CD8-positive, alpha-beta memory T cell (primary cell): Measurements from ENCODE around the gene ARF6. TPM values are rescaled to one million over a fixed set of nuclear protein-coding genes. Genes with fewer than 3 reads are reported as not detected.
A peak's percentile ranks its signal among the peaks of the same experiment; 100 is the strongest.

Experiments used
- CTCF ChIA-PET: fragments of 350-600 bp; sonication (Branson Sonifier 250); formaldehyde crosslinking; loops from one replicate; lab custom pipeline; 2021; ENCODE audit warnings: antibody characterized with exemption; lab: Charles Lee
- POLR2A ChIA-PET: fragments of 350-600 bp; sonication (Branson Sonifier 250); formaldehyde crosslinking; loops from one replicate; lab custom pipeline; 2021; ENCODE audit warnings: antibody characterized with exemption; lab: Charles Lee
- DNase-seq, 5 donors: peaks; one replicate each; pipeline versions ENCODE4 v3.0.0 to v3.0.0-alpha.2; 2020 to 2022; ENCODE audit warnings: mixed read lengths in 1 of 5
- H3K27ac ChIP-seq: one replicate; pipeline ENCODE4 v1.7.0; 2013; ENCODE audit warnings: low read depth, mild to moderate bottlenecking, low read length, moderate library complexity
- H3K27me3 ChIP-seq: 2 replicates; pipeline ENCODE4 v1.7.0; 2013; ENCODE audit warnings: low read length, mild to moderate bottlenecking; ENCODE audit not compliant: insufficient read depth, poor library complexity, severe bottlenecking
- H3K36me3 ChIP-seq: 2 replicates; pipeline ENCODE4 v1.7.0; 2013; ENCODE audit warnings: mild to moderate bottlenecking, low read length, moderate library complexity; ENCODE audit not compliant: insufficient read depth
- H3K4me1 ChIP-seq: 2 replicates; pipeline ENCODE4 v1.7.0; 2013; ENCODE audit warnings: mild to moderate bottlenecking, low read length, moderate library complexity; ENCODE audit not compliant: insufficient read depth
- H3K4me3 ChIP-seq: 2 replicates; pipeline ENCODE4 v1.7.0; 2013; ENCODE audit warnings: mild to moderate bottlenecking, low read length
- H3K9me3 ChIP-seq: 2 replicates; pipeline ENCODE4 v1.7.0; 2013; ENCODE audit warnings: mild to moderate bottlenecking, low read length
- H3K27ac Mint-ChIP-seq, 8 donors: one replicate each; pipeline ENCODE4 v1.8.0; 2020 to 2021; ENCODE audit warnings: mixed read lengths in 8 of 8, mild to moderate bottlenecking in 6 of 8, inconsistent platforms in 3 of 8, moderate library complexity in 3 of 8
- H3K27me3 Mint-ChIP-seq, 2 donors: one replicate each; pipeline ENCODE4 v1.8.0; 2020 to 2021; ENCODE audit warnings: mixed read lengths in 2 of 2, mild to moderate bottlenecking in 1 of 2, moderate library complexity in 1 of 2
- H3K36me3 Mint-ChIP-seq, 3 donors: one replicate each; pipeline ENCODE4 v1.8.0; 2020 to 2021; ENCODE audit warnings: mixed read lengths in 3 of 3, inconsistent platforms in 1 of 3, mild to moderate bottlenecking in 1 of 3
- H3K4me1 Mint-ChIP-seq, 3 donors: one replicate each; pipeline ENCODE4 v1.8.0; 2020 to 2021; ENCODE audit warnings: mixed read lengths in 3 of 3, inconsistent platforms in 1 of 3, mild to moderate bottlenecking in 1 of 3
- H3K4me3 Mint-ChIP-seq, 7 donors: one replicate each; pipeline ENCODE4 v1.8.0; 2020 to 2021; ENCODE audit warnings: mixed read lengths in 7 of 7, mild to moderate bottlenecking in 6 of 7, moderate library complexity in 4 of 7, inconsistent platforms in 2 of 7
- H3K9me3 Mint-ChIP-seq, 5 donors: one replicate each; pipeline ENCODE4 v1.8.0; 2020 to 2022; ENCODE audit warnings: mixed read lengths in 5 of 5, mild to moderate bottlenecking in 3 of 5, moderate library complexity in 2 of 5, inconsistent platforms in 1 of 5
- polyA plus RNA-seq: library from polyadenylated mRNA; unstranded; fragments of 300-500 nt; fragmentation: Illumina TruSeq; gene quantifications from one replicate; pipeline ENCODE4 v1.2.3, GENCODE V29; 2021
- total RNA-seq, 2 experiments: library from RNA; stranded (reverse); gene quantifications; one replicate each; pipeline ENCODE4 v1.2.3, GENCODE V29; 2021

Gene ARF6
- total and polyA plus RNA-seq, 3 experiments from 2014 or later = 168 to 174 (median 168) TPM

DNA sequence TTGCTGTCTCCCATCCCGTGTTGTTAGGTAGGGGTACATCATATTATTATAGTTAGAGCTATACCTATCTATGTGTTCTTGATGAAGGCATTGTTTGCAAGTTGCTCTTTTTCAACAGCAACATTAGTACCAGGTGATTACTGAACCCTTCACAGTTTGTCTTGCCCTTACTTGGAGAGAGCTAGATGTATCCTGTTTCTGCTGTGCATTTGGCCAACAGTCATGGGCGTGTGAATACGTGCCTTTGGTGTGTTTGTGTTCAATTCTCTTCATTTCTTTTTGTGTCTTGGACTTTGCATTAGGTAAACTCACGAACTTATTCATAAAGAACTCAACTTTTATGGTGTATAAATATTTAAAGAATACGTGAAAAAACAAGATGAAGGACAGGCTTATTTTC is 14.3 kb downstream of the ARF6 start:
- Histone ChIP-seq H3K27me3 (no peaks in the 10 kb centered on the region), H3K4me1 (peaks cover 23% of the 10 kb centered on the region), H3K36me3 (no peaks in the 10 kb centered on the region), H3K4me3 (no peak overlapping the region), H3K9me3 (no peaks in the 10 kb centered on the region), H3K27ac (no peak overlapping the region)
- peak overlapping the region in 6 of 8 donors; percentile 46 to 88 (median 58) for H3K27ac Mint-ChIP-seq
- no peaks in the 10 kb centered on the region for H3K9me3 Mint-ChIP-seq
- peak overlapping the region in 3 of 7 donors; percentile 19 to 51 (median 22) for H3K4me3 Mint-ChIP-seq
- DNase-seq = no peak
- H3K36me3 Mint-ChIP-seq = peaks cover 0 to 2% (median under 1%) of the 10 kb centered on the region in 3 donors
- peaks cover 30 to 40% (median 35%) of the 10 kb centered on the region in 3 donors for H3K4me1 Mint-ChIP-seq
- POLR2A ChIA-PET = interaction anchor here (0.8 kb wide), 1 partner anchor 94 kb away, joined by 4 read pairs; no protein-coding TSS in a partner anchor
- no peaks in the 10 kb centered on the region for H3K27me3 Mint-ChIP-seq
- CTCF ChIA-PET = interaction anchor here (1.2 to 1.3 kb wide), 2 partner anchors 42 to 45 kb away, joined by 3 to 4 read pairs; no protein-coding TSS in a partner anchor

DNA sequence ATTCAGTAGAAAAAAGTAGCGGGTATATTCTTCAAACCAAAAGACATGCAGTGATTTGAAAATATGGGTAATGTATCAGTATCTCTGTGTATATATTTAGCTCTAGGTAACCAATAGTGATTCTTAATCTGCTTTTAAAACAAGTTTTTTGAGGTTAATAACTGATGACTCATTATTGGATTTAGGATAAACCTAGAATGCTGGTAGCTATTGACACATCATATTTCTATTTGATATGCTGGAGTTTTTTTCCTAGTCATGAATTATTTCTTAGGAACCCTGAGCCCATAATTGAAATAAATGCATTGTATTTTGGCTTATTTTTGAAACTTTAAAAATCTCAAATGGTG is 15.5 kb downstream of the ARF6 start:
- Mint-ChIP-seq H3K9me3 (no peaks in the 10 kb centered on the region), H3K4me3 (peak overlapping the region in 2 of 7 donors; percentile 26 to 54), H3K4me1 (peaks cover 27 to 37% (median 33%) of the 10 kb centered on the region in 3 donors), H3K27me3 (no peaks in the 10 kb centered on the region), H3K27ac (peak overlapping the region in 4 of 8 donors; percentile 27 to 79 (median 68)), H3K36me3 (no peaks in the 10 kb centered on the region)
- H3K4me1 ChIP-seq = peaks cover 23% of the 10 kb centered on the region
- POLR2A ChIA-PET = no interaction called here
- no peak for DNase-seq
- H3K9me3 ChIP-seq = no peaks in the 10 kb centered on the region
- CTCF ChIA-PET = interaction anchor here (0.9 to 1.3 kb wide), 3 partner anchors 43 to 196 kb away, joined by 3 to 4 read pairs (median 3); no protein-coding TSS in a partner anchor
- no peaks in the 10 kb centered on the region for H3K27me3 ChIP-seq
- no peak overlapping the region for H3K4me3 ChIP-seq
- no peak overlapping the region for H3K27ac ChIP-seq
- H3K36me3 ChIP-seq = no peaks in the 10 kb centered on the region

- DNase-seq = no peak
- Mint-ChIP-seq H3K4me3 (no peak overlapping the region), H3K36me3 (no peaks in the 10 kb centered on the region), H3K9me3 (no peaks in the 10 kb centered on the region), H3K27me3 (no peaks in the 10 kb centered on the region), H3K4me1 (peaks cover 27 to 36% (median 33%) of the 10 kb centered on the region in 3 donors), H3K27ac (no peak overlapping the region)
- H3K27me3 ChIP-seq = no peaks in the 10 kb centered on the region
- no peaks in the 10 kb centered on the region for H3K9me3 ChIP-seq
- POLR2A ChIA-PET = no interaction called here
- CTCF ChIA-PET = no interaction called here
- H3K27ac ChIP-seq = no peak overlapping the region
- H3K4me3 ChIP-seq = no peak overlapping the region
- peaks cover 23% of the 10 kb centered on the region for H3K4me1 ChIP-seq
- no peaks in the 10 kb centered on the region for H3K36me3 ChIP-seq
Measured at GRCh38 chr14:49909016-49909415, 16.1 kb downstream of the ARF6 start.

- H3K27me3 ChIP-seq = no peaks in the 10 kb centered on the region
- no peaks in the 10 kb centered on the region for H3K9me3 ChIP-seq
- H3K36me3 Mint-ChIP-seq = no peaks in the 10 kb centered on the region
- CTCF ChIA-PET = interaction anchor here (1.0 kb wide), 1 partner anchor 36 kb away, joined by 3 read pairs; no protein-coding TSS in a partner anchor
- H3K4me1 ChIP-seq = peaks cover 6% of the 10 kb centered on the region
- POLR2A ChIA-PET = no interaction called here
- H3K4me3 Mint-ChIP-seq = no peak overlapping the region
- peak overlapping the region in 1 of 8 donors; percentile 18 for H3K27ac Mint-ChIP-seq
- no peaks in the 10 kb centered on the region for H3K27me3 Mint-ChIP-seq
- DNase-seq = no peak
- peaks cover 11 to 18% (median 17%) of the 10 kb centered on the region in 3 donors for H3K4me1 Mint-ChIP-seq
- no peaks in the 10 kb centered on the region for H3K9me3 Mint-ChIP-seq
- H3K4me3 ChIP-seq = no peak overlapping the region
- H3K27ac ChIP-seq = no peak overlapping the region
- no peaks in the 10 kb centered on the region for H3K36me3 ChIP-seq
Measured at GRCh38 chr14:49915085-49915484, 22.2 kb downstream of the ARF6 start.

GRCh38 chr14:49918706-49919105 is 25.8 kb downstream of the ARF6 start:
- no peak overlapping the region for H3K4me3 Mint-ChIP-seq
- CTCF ChIA-PET = interaction anchor here (1.1 kb wide), 1 partner anchor 19 kb away, joined by 4 read pairs; no protein-coding TSS in a partner anchor
- H3K27me3 ChIP-seq = no peaks in the 10 kb centered on the region
- H3K36me3 Mint-ChIP-seq = no peaks in the 10 kb centered on the region
- no peaks in the 10 kb centered on the region for H3K4me1 ChIP-seq
- POLR2A ChIA-PET = interaction anchor here (1.4 kb wide), 1 partner anchor 11 kb away, joined by 3 read pairs; no protein-coding TSS in a partner anchor
- no peaks in the 10 kb centered on the region for H3K9me3 Mint-ChIP-seq
- H3K4me1 Mint-ChIP-seq = peaks cover 0 to 17% (median 15%) of the 10 kb centered on the region in 3 donors
- H3K4me3 ChIP-seq = no peak overlapping the region
- DNase-seq = no peak
- H3K27ac Mint-ChIP-seq = no peak overlapping the region
- H3K27ac ChIP-seq = no peak overlapping the region
- H3K27me3 Mint-ChIP-seq = no peaks in the 10 kb centered on the region
- H3K36me3 ChIP-seq = no peaks in the 10 kb centered on the region
- H3K9me3 ChIP-seq = no peaks in the 10 kb centered on the region

DNA sequence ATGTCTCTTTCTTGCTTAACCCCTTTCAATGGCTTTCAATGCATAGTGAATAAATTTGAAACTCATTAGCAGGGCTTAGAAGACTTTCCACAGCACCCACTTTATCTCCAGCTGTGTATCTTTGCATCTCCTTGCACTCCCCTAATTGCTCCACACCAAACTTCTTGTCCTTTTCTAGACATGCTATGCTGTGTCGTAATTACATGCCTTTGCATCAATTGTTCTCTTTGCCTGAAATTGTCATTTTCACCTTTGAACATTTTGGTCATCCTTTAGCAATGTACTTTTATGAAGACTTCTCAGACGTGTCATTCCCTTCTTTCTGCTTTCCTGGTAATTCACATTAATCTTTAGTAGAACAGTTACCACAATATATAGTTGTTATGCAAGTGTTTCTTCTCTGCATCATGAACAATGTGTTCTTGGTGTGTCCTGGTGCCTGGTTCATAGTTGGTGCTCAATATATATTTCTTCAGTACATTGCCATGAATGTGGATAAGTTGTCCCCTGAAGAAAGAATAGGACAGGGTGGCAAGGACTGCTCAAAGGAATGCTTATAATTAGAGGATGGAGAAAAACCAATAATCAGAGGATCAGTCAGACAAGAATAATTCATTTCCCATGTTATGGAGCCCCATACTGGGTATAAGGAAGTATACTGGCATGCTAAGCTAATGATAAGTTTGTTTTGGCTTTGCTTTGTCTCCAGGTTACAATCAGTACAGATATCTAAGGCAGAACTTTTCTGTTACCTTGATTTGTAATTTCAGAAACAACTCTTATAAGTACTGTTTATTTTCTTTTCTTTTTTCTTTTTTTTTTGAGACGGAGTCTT is 27.2 kb downstream of the ARF6 start:
- ChIA-PET POLR2A (interaction anchor here (0.6 kb wide), 1 partner anchor 207 kb away, joined by 4 read pairs; no protein-coding TSS in a partner anchor), CTCF (interaction anchor here (1.6 kb wide), 1 partner anchor 15 kb away, joined by 3 read pairs; no protein-coding TSS in a partner anchor)
- Histone ChIP-seq H3K36me3 (no peaks in the 10 kb centered on the region), H3K4me1 (no peaks in the 10 kb centered on the region), H3K27me3 (no peaks in the 10 kb centered on the region), H3K9me3 (no peaks in the 10 kb centered on the region), H3K27ac (no peak overlapping the region), H3K4me3 (no peak overlapping the region)
- H3K36me3 Mint-ChIP-seq = no peaks in the 10 kb centered on the region
- H3K4me1 Mint-ChIP-seq = peaks cover 0 to 17% (median 15%) of the 10 kb centered on the region in 3 donors
- no peak overlapping the region for H3K27ac Mint-ChIP-seq
- H3K9me3 Mint-ChIP-seq = no peaks in the 10 kb centered on the region
- DNase-seq = no peak
- no peaks in the 10 kb centered on the region for H3K27me3 Mint-ChIP-seq
- no peak overlapping the region for H3K4me3 Mint-ChIP-seq

- Mint-ChIP-seq H3K27ac (no peak overlapping the region), H3K27me3 (no peaks in the 10 kb centered on the region), H3K36me3 (no peaks in the 10 kb centered on the region), H3K9me3 (no peaks in the 10 kb centered on the region), H3K4me1 (peaks cover 0 to 15% (median 13%) of the 10 kb centered on the region in 3 donors), H3K4me3 (no peak overlapping the region)
- H3K4me3 ChIP-seq = no peak overlapping the region
- H3K27me3 ChIP-seq = no peaks in the 10 kb centered on the region
- ChIA-PET POLR2A (no interaction called here), CTCF (interaction anchor here (1.6 kb wide), 1 partner anchor 14 kb away, joined by 3 read pairs; no protein-coding TSS in a partner anchor)
- no peaks in the 10 kb centered on the region for H3K36me3 ChIP-seq
- DNase-seq = no peak
- H3K9me3 ChIP-seq = no peaks in the 10 kb centered on the region
- H3K4me1 ChIP-seq = no peaks in the 10 kb centered on the region
- no peak overlapping the region for H3K27ac ChIP-seq
Measured at GRCh38 chr14:49920935-49921334, 28.1 kb downstream of the ARF6 start.

GRCh38 chr14:49921401-49921800 is 28.5 kb downstream of the ARF6 start:
- no peaks in the 10 kb centered on the region for H3K36me3 Mint-ChIP-seq
- H3K4me3 ChIP-seq = no peak overlapping the region
- H3K36me3 ChIP-seq = no peaks in the 10 kb centered on the region
- H3K4me1 Mint-ChIP-seq = peaks cover 0 to 15% (median 13%) of the 10 kb centered on the region in 3 donors
- H3K27ac ChIP-seq = no peak overlapping the region
- no peaks in the 10 kb centered on the region for H3K9me3 Mint-ChIP-seq
- DNase-seq = no peak
- H3K4me3 Mint-ChIP-seq = no peak overlapping the region
- ChIA-PET POLR2A (no interaction called here), CTCF (no interaction called here)
- H3K27ac Mint-ChIP-seq = peak overlapping the region in 1 of 8 donors; percentile 70
- H3K27me3 Mint-ChIP-seq = no peaks in the 10 kb centered on the region
- no peaks in the 10 kb centered on the region for H3K9me3 ChIP-seq
- no peaks in the 10 kb centered on the region for H3K27me3 ChIP-seq
- H3K4me1 ChIP-seq = no peaks in the 10 kb centered on the region
